Endothelial cell of umbilical vein (primary cell): Measurements from ENCODE around the gene SLCO2A1. TPM values are rescaled to one million over a fixed set of nuclear protein-coding genes. Genes with fewer than 3 reads are reported as not detected.

Experiments
- BruUV-seq: library from RNA; stranded (reverse); fragments of 400-500 nt; replicated peaks from 2 replicates; lab custom pipeline; 2021; lab: Mats Ljungman, UMichigan
- CTCF ChIA-PET: fragments of 300-600, 350-600 bp; sonication (Branson Sonifier 250); formaldehyde crosslinking; loops from one replicate; lab custom pipeline; 2021; ENCODE audit warnings: antibody characterized with exemption, inconsistent platforms; lab: Charles Lee
- POLR2A ChIA-PET: fragments of 300-600, 350-600 bp; sonication (Branson Sonifier 250); formaldehyde crosslinking; loops from one replicate; lab custom pipeline; 2021; ENCODE audit warnings: antibody characterized with exemption, inconsistent platforms; lab: Charles Lee
- DNase-seq: peaks from one replicate; pipeline ENCODE4 v3.0.0-alpha.2; 2011; ENCODE audit warnings: low read depth, low spot score
- FAIRE-seq: peaks from 2 replicates; lab custom pipeline; 2011; peaks lifted over from hg19 to GRCh38; lab: Jason Lieb, UNC
- H2AFZ ChIP-seq: 2 replicates; pipeline ENCODE4 v1.6.0; 2012; ENCODE audit warnings: low read depth, low read length, control low read depth, inconsistent platforms
- H3K27ac ChIP-seq: 2 replicates; pipeline ENCODE4 v1.5.1; 2011; ENCODE audit warnings: low read depth, mild to moderate bottlenecking, control low read depth, low read length, moderate library complexity; ENCODE audit not compliant: insufficient read depth
- H3K27me3 ChIP-seq, 2 experiments: 2 replicates each; pipeline versions ENCODE4 v1.6.0 to v1.6.1; 2011; ENCODE audit warnings: low read length in 2 of 2, mixed read lengths in 1 of 2; ENCODE audit not compliant: control insufficient read depth in 2 of 2, insufficient read depth in 2 of 2
- H3K36me3 ChIP-seq, 2 experiments: 2 replicates in 1 of 2; 3 replicates in 1 of 2; pipeline ENCODE4 v1.5.1; 2011; ENCODE audit warnings: low read length in 2 of 2, mild to moderate bottlenecking in 1 of 2, moderate library complexity in 1 of 2; ENCODE audit not compliant: control insufficient read depth in 2 of 2, insufficient read depth in 2 of 2; ENCODE audit errors: extremely low read depth in 1 of 2
- H3K4me1 ChIP-seq: 3 replicates; pipeline ENCODE4 v1.5.1; 2011; ENCODE audit warnings: mild to moderate bottlenecking, low read length; ENCODE audit not compliant: control insufficient read depth, insufficient read depth; ENCODE audit errors: extremely low read depth
- H3K4me2 ChIP-seq: 2 replicates; pipeline ENCODE4 v1.6.1; 2011; ENCODE audit warnings: low read length, control low read depth, mixed read lengths; ENCODE audit not compliant: insufficient read depth
- H3K4me3 ChIP-seq, 3 experiments: fragments of 200-600 bp in 1 of 3; sonication (generic), shearing (Covaris generic) in 1 of 3; replicated peaks in 1 of 3; 2 replicates each; pipeline ENCODE4 v1.5.1; 2011 to 2016; ENCODE audit warnings: control low read depth in 3 of 3, low read length in 3 of 3, mild to moderate bottlenecking in 2 of 3, inconsistent platforms in 1 of 3, low read depth in 1 of 3, moderate library complexity in 1 of 3; ENCODE audit not compliant: insufficient read depth in 1 of 3
- H3K79me2 ChIP-seq: 2 replicates; pipeline ENCODE4 v1.6.0; 2012; ENCODE audit warnings: low read length, inconsistent platforms; ENCODE audit not compliant: control insufficient read depth, insufficient read depth
- H3K9ac ChIP-seq: replicated peaks from 2 replicates; pipeline ENCODE3; 2011; ENCODE audit warnings: low read length, control low read depth; ENCODE audit not compliant: insufficient read depth; ENCODE audit errors: extremely low read depth
- H3K9me1 ChIP-seq: replicated peaks from 3 replicates; pipeline ENCODE4 v1.6.0; 2011; ENCODE audit warnings: mild to moderate bottlenecking, low read length; ENCODE audit not compliant: control insufficient read depth, insufficient read depth; ENCODE audit errors: extremely low read depth
- H3K9me3 ChIP-seq: replicated peaks from 2 replicates; pipeline ENCODE4 v1.5.1; 2012; ENCODE audit warnings: low read length, inconsistent platforms; ENCODE audit not compliant: control insufficient read depth, insufficient read depth
- H4K20me1 ChIP-seq: replicated peaks from 2 replicates; pipeline ENCODE3; 2011; ENCODE audit warnings: mild to moderate bottlenecking, low read length; ENCODE audit not compliant: control insufficient read depth, insufficient read depth; ENCODE audit errors: extremely low read depth
- CTCF ChIP-seq, 2 donors: IDR thresholded peaks; 1 replicate in 1 of 2; 2 replicates in 1 of 2; pipeline ENCODE4 v1.5.1; 2011; ENCODE audit warnings: low read length in 2 of 2, mild to moderate bottlenecking in 2 of 2, moderate library complexity in 2 of 2, control low read depth in 1 of 2, inconsistent platforms in 1 of 2, low read depth in 1 of 2; ENCODE audit not compliant: insufficient read depth in 1 of 2; ENCODE audit errors: extremely low read depth in 1 of 2
- EZH2 ChIP-seq: IDR thresholded peaks from 2 replicates; pipeline ENCODE4 v1.6.1; 2012; ENCODE audit warnings: borderline replicate concordance, low read depth, mild to moderate bottlenecking, moderate library complexity, low read length, inconsistent platforms; ENCODE audit not compliant: severe bottlenecking
- FOS ChIP-seq: IDR thresholded peaks from 2 replicates; pipeline ENCODE4 v1.6.1; 2011; ENCODE audit warnings: mild to moderate bottlenecking, low read length, moderate library complexity, borderline replicate concordance; ENCODE audit not compliant: insufficient read depth
- GATA2 ChIP-seq: IDR thresholded peaks from 2 replicates; pipeline ENCODE4 v1.7.0; 2011; ENCODE audit warnings: low read depth, mild to moderate bottlenecking, moderate library complexity, mixed read lengths, low read length; ENCODE audit not compliant: insufficient read length, insufficient read depth
- JUN ChIP-seq: IDR thresholded peaks from 2 replicates; pipeline ENCODE4 v1.6.1; 2011; ENCODE audit warnings: borderline replicate concordance, low read depth; ENCODE audit not compliant: insufficient read length, insufficient read depth
- MAX ChIP-seq: IDR thresholded peaks from 2 replicates; pipeline ENCODE4 v1.6.1; 2011; ENCODE audit not compliant: insufficient read depth, insufficient read length
- MYC ChIP-seq: IDR thresholded peaks from one replicate; pipeline ENCODE4 v1.6.1; 2011; ENCODE audit warnings: mild to moderate bottlenecking, low read depth, low read length
- POLR2A ChIP-seq: IDR thresholded peaks from 2 replicates; pipeline ENCODE4 v1.6.1; 2012; ENCODE audit warnings: low read depth, mild to moderate bottlenecking, control low read depth, low read length
- POLR2AphosphoS5 ChIP-seq: IDR thresholded peaks from 2 replicates; pipeline ENCODE4 v1.6.1; 2012; ENCODE audit warnings: low read depth, mild to moderate bottlenecking, control low read depth, low read length, moderate library complexity; ENCODE audit not compliant: insufficient read depth
- dilution Hi-C: fragments of 300-500 bp; cut with MboI; formaldehyde crosslinking; loops from one replicate; pipeline ENCODE4 v1.15.0; 2019; ENCODE audit warnings: low sequenced_read_pairs; ENCODE audit not compliant: extremely low pct_ligation_motif_present
- intact Hi-C: fragments of 100-400 bp; cut with micrococcal nuclease; formaldehyde crosslinking; loops from one replicate; pipeline ENCODE4 v1.10.0; 2022
- polyA plus RNA-seq, 4 experiments: library from polyadenylated mRNA; depleted of rRNA in 3 of 4; stranded (reverse) in 3 of 4; unstranded in 1 of 4; fragments of >200 nt; gene quantifications; 2 replicates each; pipeline versions ENCODE4 v1.2.1 to v1.2.3, GENCODE V29; 2011 to 2012; ENCODE audit warnings: missing spikeins in 1 of 4
- total RNA-seq: library from RNA; stranded (reverse); gene quantifications from 2 replicates; pipeline ENCODE4 v1.2.3, GENCODE V29; 2021

Gene SLCO2A1
- total and polyA plus RNA-seq, 2 donors (not counting 3 experiments of a cell fraction or from before 2014, with no cell fraction given) = 1.4 to 11.9 TPM

GRCh38 chr3:133891662-133892378 lies 137.9 kb downstream of the SLCO2A1 start:
- Histone ChIP-seq H3K4me1 (peaks cover 6% of the 10 kb centered on the region), H3K36me3 (no peaks in the 10 kb centered on the region), H3K9ac (no peak overlapping the region), H4K20me1 (no peaks in the 10 kb centered on the region), H3K4me2 (no peak overlapping the region), H3K27ac (no peak overlapping the region), H3K79me2 (no peaks in the 10 kb centered on the region), H3K27me3 (peaks cover 6 to 11% of the 10 kb centered on the region in 2 experiments), H2AFZ (no peak overlapping the region), H3K4me3 (no peak overlapping the region), H3K9me3 (no peaks in the 10 kb centered on the region), H3K9me1 (no peaks in the 10 kb centered on the region)
- TF ChIP-seq MYC = no peak
- TF ChIP-seq EZH2 = no peak
- intact Hi-C loops = no loop called here
- ChIA-PET CTCF (interaction anchor here (1.3 kb wide), 1 partner anchor 12 kb away, joined by 3 read pairs; no protein-coding TSS in a partner anchor), POLR2A (no interaction called here)
- no peak for FAIRE-seq
- dilution Hi-C loops = no loop called here
- BruUV-seq = no TSS peak
- DNase-seq = no peak

- dilution Hi-C loops = no loop called here
- ChIA-PET POLR2A (no interaction called here), CTCF (interaction anchor here (1.3 kb wide), 1 partner anchor 11 kb away, joined by 3 read pairs; no protein-coding TSS in a partner anchor)
- TF ChIP-seq EZH2 (no peak), MAX (no peak), GATA2 (no peak), JUN (no peak), MYC (no peak), CTCF (IDR thresholded peaks at IDR 0.05; ENCODE audit: extremely low read depth in 1 of 2, insufficient read depth in 1 of 2, low read depth in 1 of 2, low read length in 2 of 2) (no peak), POLR2A (no peak), POLR2AphosphoS5 (no peak), FOS (no peak)
- Histone ChIP-seq H4K20me1 (no peaks in the 10 kb centered on the region), H3K27ac (no peak overlapping the region), H3K4me2 (no peak overlapping the region), H3K36me3 (no peaks in the 10 kb centered on the region), H3K9me1 (no peaks in the 10 kb centered on the region), H3K4me1 (peaks cover 6% of the 10 kb centered on the region), H3K9me3 (no peaks in the 10 kb centered on the region), H3K4me3 (no peak overlapping the region), H3K27me3 (peaks cover 0 to 5% of the 10 kb centered on the region in 2 experiments), H2AFZ (no peak overlapping the region), H3K9ac (no peak overlapping the region), H3K79me2 (no peaks in the 10 kb centered on the region)
- intact Hi-C loops = no loop called here
- DNase-seq (no peak), FAIRE-seq (no peak)
- no TSS peak for BruUV-seq
Measured at GRCh38 chr3:133890972-133891644, 138.6 kb downstream of the SLCO2A1 start.
